Fibroblast of lung (primary cell): ENCODE results near the gene PLXNA4. TPM values are rescaled to one million over a fixed set of nuclear protein-coding genes. Genes with fewer than 3 reads are reported as not detected.

Source experiments
- DNase-seq, 2 donors: peaks; one replicate each; pipeline versions ENCODE4 v3.0.0 to v3.0.0-alpha.2; 2010; ENCODE audit warnings: low read depth in 2 of 2
- H2AFZ ChIP-seq: 2 replicates; pipeline ENCODE4 v1.5.1; 2012; ENCODE audit warnings: low read length, control low read depth, inconsistent platforms
- H3K27ac ChIP-seq: 2 replicates; pipeline ENCODE4 v1.5.1; 2011; ENCODE audit warnings: low read length, control low read depth; ENCODE audit not compliant: insufficient read depth
- H3K27me3 ChIP-seq: 2 replicates; pipeline ENCODE4 v1.5.1; 2011; ENCODE audit warnings: mild to moderate bottlenecking, low read length; ENCODE audit not compliant: control insufficient read depth, insufficient read depth
- H3K36me3 ChIP-seq: 2 replicates; pipeline ENCODE4 v1.5.1; 2011; ENCODE audit warnings: low read length; ENCODE audit not compliant: control insufficient read depth, insufficient read depth
- H3K4me1 ChIP-seq: 2 replicates; pipeline ENCODE4 v1.5.1; 2011; ENCODE audit warnings: low read length; ENCODE audit not compliant: control insufficient read depth, insufficient read depth; ENCODE audit errors: extremely low read depth
- H3K4me2 ChIP-seq: 2 replicates; pipeline ENCODE4 v1.5.1; 2011; ENCODE audit warnings: low read length, control low read depth; ENCODE audit not compliant: insufficient read depth; ENCODE audit errors: extremely low read depth
- H3K4me3 ChIP-seq, 4 experiments: fragments of 200-600 bp in 1 of 4; sonication (generic) in 1 of 4; replicated peaks in 1 of 4; 2 replicates each; pipeline ENCODE4 v1.5.1; 2011 to 2016; ENCODE audit warnings: low read length in 4 of 4, low read depth in 3 of 4, mild to moderate bottlenecking in 3 of 4, control low read depth in 2 of 4, inconsistent platforms in 1 of 4, mixed read lengths in 1 of 4; ENCODE audit not compliant: insufficient read depth in 1 of 4; ENCODE audit errors: control extremely low read depth in 1 of 4
- H3K79me2 ChIP-seq: 2 replicates; pipeline ENCODE4 v1.5.1; 2012; ENCODE audit warnings: mild to moderate bottlenecking, low read length, inconsistent platforms; ENCODE audit not compliant: control insufficient read depth, insufficient read depth
- H3K9ac ChIP-seq: 2 replicates; pipeline ENCODE4 v1.5.1; 2011; ENCODE audit warnings: mild to moderate bottlenecking, low read length, control low read depth; ENCODE audit not compliant: insufficient read depth
- H3K9me3 ChIP-seq: 2 replicates; pipeline ENCODE4 v1.5.1; 2012; ENCODE audit warnings: low read depth, low read length; ENCODE audit not compliant: control insufficient read depth, insufficient read depth
- H4K20me1 ChIP-seq: 2 replicates; pipeline ENCODE4 v1.5.1; 2011; ENCODE audit warnings: low read length; ENCODE audit not compliant: control insufficient read depth, insufficient read depth; ENCODE audit errors: extremely low read depth
- EZH2 ChIP-seq: IDR thresholded peaks from 2 replicates; pipeline ENCODE4 v1.5.1; 2012; ENCODE audit warnings: low read length, control low read depth, mild to moderate bottlenecking; ENCODE audit errors: missing control alignments
- polyA plus RNA-seq, 2 donors: library from polyadenylated mRNA; depleted of rRNA in 1 of 2; stranded (reverse) in 1 of 2; unstranded in 1 of 2; fragments of >200 nt; gene quantifications; 2 replicates each; pipeline ENCODE4 v1.2.1, GENCODE V29; 2011 to 2012; ENCODE audit warnings: missing spikeins in 1 of 2
- total RNA-seq: library from RNA; depleted of rRNA; stranded (reverse); fragments of >200 nt; gene quantifications from 2 replicates; pipeline ENCODE4 v1.2.1, GENCODE V29; 2014
- TF ChIP-seq, protein P1 (sequence below), 2 donors: IDR thresholded peaks in 1 of 2; conservative IDR thresholded peaks in 1 of 2; 1 replicate in 1 of 2; 2 replicates in 1 of 2; pipeline ENCODE4 v1.5.1; 2011 to 2012; ENCODE audit warnings: low read length in 2 of 2, control low read depth in 1 of 2, inconsistent platforms in 1 of 2, low read depth in 1 of 2, mild to moderate bottlenecking in 1 of 2

The PLXNA4 gene
- total and polyA plus RNA-seq, 2 donors (not counting 1 experiment from before 2014, with no cell fraction given), result 1.2 to 1.5 TPM

DNA sequence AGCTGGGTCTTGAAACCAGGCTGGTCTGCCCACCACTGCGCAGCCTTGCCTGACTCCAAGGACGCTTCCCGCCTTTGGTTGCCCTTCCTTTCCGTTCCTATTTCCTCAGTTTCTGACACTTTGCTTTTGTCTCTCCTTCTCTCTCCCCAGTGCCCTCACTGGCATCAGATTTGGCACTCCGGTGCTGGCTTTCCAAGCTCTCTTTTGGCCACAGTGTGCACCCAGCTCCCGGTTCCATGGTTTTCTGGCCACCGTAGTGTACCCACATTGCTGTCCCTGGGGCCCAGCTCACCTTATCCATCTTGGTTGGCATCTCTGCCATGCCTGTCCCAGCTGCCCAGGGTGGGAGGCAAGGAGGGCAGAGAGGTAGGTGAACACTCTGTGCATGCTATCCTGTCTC, 142.2 kb downstream of the PLXNA4 start:
- Histone ChIP-seq H2AFZ (no peak overlapping the region), H3K27me3 (no peaks in the 10 kb centered on the region), H3K36me3 (no peaks in the 10 kb centered on the region), H4K20me1 (no peaks in the 10 kb centered on the region), H3K27ac (no peak overlapping the region), H3K4me1 (peaks cover 12% of the 10 kb centered on the region), H3K4me2 (no peak overlapping the region), H3K4me3 (no peak overlapping the region), H3K9me3 (no peaks in the 10 kb centered on the region), H3K79me2 (no peaks in the 10 kb centered on the region), H3K9ac (no peak overlapping the region)
- TF ChIP-seq, protein P1, sequence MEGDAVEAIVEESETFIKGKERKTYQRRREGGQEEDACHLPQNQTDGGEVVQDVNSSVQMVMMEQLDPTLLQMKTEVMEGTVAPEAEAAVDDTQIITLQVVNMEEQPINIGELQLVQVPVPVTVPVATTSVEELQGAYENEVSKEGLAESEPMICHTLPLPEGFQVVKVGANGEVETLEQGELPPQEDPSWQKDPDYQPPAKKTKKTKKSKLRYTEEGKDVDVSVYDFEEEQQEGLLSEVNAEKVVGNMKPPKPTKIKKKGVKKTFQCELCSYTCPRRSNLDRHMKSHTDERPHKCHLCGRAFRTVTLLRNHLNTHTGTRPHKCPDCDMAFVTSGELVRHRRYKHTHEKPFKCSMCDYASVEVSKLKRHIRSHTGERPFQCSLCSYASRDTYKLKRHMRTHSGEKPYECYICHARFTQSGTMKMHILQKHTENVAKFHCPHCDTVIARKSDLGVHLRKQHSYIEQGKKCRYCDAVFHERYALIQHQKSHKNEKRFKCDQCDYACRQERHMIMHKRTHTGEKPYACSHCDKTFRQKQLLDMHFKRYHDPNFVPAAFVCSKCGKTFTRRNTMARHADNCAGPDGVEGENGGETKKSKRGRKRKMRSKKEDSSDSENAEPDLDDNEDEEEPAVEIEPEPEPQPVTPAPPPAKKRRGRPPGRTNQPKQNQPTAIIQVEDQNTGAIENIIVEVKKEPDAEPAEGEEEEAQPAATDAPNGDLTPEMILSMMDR (conservative IDR thresholded peaks at IDR 0.05 in 1 of 2, IDR thresholded peaks at IDR 0.05 in 1 of 2; ENCODE audit: low read depth in 1 of 2, low read length in 2 of 2), result no peak
- TF ChIP-seq EZH2, result no peak
- DNase-seq, result no peak

DNA sequence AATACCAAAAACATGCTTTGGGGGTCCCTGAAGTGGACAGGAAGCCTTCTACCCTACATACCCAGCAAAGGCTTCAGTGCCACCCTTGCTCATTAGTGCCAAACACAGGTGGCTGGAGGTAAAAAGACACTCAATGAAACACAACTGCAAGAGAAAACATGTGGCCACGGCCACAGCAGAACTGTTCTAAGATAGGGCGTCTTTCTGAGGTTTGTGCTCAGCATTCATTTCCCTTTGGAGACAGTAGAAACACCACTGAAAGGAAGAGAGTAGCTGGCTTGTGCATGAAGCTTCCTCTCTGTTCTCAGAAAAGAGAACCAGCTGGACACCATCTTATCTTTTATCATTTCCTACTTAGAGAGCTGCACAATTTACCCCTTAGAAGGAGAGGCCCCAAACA, 143.0 kb downstream of the PLXNA4 start:
- Histone ChIP-seq H3K27me3 (no peaks in the 10 kb centered on the region), H3K4me3 (no peak overlapping the region), H3K9me3 (no peaks in the 10 kb centered on the region), H3K36me3 (no peaks in the 10 kb centered on the region), H2AFZ (no peak overlapping the region), H3K4me2 (no peak overlapping the region), H3K4me1 (peaks cover 12% of the 10 kb centered on the region), H3K79me2 (no peaks in the 10 kb centered on the region), H3K9ac (no peak overlapping the region), H3K27ac (no peak overlapping the region), H4K20me1 (no peaks in the 10 kb centered on the region)
- DNase-seq, result no peak
- TF ChIP-seq, protein P1 (conservative IDR thresholded peaks at IDR 0.05 in 1 of 2, IDR thresholded peaks at IDR 0.05 in 1 of 2; ENCODE audit: low read depth in 1 of 2, low read length in 2 of 2), result no peak
- no peak for TF ChIP-seq EZH2

DNA sequence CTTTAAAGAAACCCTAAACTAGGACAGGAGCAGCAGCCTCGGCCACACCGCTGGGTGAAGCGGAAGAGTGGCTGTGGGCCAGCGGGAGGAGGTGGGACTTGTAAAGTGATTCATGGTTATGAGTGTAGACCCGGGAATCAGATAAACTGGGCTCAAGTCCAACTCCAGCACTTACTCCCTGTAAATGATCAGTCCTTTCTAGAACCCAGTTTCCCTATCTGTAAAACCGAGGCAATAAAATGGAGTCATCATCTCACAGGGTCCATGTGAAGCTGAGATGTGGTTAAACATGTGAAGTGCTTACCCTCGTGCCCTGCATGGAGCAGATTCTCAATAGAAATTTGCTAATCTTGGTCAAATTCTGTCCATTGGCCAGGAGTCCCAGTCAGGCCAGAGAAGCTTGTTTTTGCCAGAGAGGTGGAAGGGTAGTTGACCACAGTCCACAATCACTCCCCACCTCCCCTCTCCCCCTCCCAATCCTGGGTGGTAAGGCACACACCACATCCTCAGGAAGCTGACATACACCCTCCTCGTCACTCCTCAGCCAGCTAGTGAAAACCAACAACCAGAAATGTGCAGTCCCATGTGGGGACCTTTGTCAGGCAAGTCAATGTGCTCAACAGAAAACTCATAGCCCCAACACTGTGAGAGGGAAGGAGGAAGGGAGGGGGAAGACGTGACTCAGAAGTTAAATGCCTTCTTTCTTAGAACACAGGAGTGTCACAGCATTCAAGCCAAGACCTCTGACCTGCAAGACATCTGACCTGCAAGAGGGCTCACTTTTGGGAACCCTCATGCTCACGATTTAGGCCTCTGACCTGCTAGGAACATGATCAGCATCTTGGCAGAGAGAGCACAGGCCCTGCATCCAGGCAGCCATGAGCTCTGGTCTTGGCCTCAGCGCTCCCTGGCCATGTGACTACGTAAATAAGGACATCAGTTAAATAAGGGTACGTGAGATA, 145.1 kb downstream of the PLXNA4 start:
- no peaks in the 10 kb centered on the region for H3K36me3 ChIP-seq
- H4K20me1 ChIP-seq, result no peaks in the 10 kb centered on the region
- no peak overlapping the region for H3K4me2 ChIP-seq
- no peak for TF ChIP-seq EZH2
- TF ChIP-seq, protein P1 (conservative IDR thresholded peaks at IDR 0.05 in 1 of 2, IDR thresholded peaks at IDR 0.05 in 1 of 2; ENCODE audit: low read depth in 1 of 2, low read length in 2 of 2), result no peak
- H3K27ac ChIP-seq, result peak overlapping the region; percentile 42
- no peak overlapping the region for H3K4me3 ChIP-seq
- H3K9me3 ChIP-seq, result no peaks in the 10 kb centered on the region
- H2AFZ ChIP-seq, result no peak overlapping the region
- H3K27me3 ChIP-seq, result no peaks in the 10 kb centered on the region
- H3K79me2 ChIP-seq, result no peaks in the 10 kb centered on the region
- no peak overlapping the region for H3K9ac ChIP-seq
- peak; percentile 92 to 98 for DNase-seq
- peaks cover 13% of the 10 kb centered on the region for H3K4me1 ChIP-seq
